Activated CD8-positive, alpha-beta memory T cell treated with anti-CD3 and anti-CD28 coated beads, Interleukin-2, amount 50 U/mL, for 4 hours (primary cell): ENCODE data around the gene ZMYND15.

ENCODE experiments used
- DNase-seq: peaks from one replicate; pipeline ENCODE4 v3.0.0-alpha.2; 2020

The ZMYND15 gene

GRCh38 chr17:4743898-4744297 is 4.3 kb downstream of the ZMYND15 start:
- DNase-seq: no peak

DNA sequence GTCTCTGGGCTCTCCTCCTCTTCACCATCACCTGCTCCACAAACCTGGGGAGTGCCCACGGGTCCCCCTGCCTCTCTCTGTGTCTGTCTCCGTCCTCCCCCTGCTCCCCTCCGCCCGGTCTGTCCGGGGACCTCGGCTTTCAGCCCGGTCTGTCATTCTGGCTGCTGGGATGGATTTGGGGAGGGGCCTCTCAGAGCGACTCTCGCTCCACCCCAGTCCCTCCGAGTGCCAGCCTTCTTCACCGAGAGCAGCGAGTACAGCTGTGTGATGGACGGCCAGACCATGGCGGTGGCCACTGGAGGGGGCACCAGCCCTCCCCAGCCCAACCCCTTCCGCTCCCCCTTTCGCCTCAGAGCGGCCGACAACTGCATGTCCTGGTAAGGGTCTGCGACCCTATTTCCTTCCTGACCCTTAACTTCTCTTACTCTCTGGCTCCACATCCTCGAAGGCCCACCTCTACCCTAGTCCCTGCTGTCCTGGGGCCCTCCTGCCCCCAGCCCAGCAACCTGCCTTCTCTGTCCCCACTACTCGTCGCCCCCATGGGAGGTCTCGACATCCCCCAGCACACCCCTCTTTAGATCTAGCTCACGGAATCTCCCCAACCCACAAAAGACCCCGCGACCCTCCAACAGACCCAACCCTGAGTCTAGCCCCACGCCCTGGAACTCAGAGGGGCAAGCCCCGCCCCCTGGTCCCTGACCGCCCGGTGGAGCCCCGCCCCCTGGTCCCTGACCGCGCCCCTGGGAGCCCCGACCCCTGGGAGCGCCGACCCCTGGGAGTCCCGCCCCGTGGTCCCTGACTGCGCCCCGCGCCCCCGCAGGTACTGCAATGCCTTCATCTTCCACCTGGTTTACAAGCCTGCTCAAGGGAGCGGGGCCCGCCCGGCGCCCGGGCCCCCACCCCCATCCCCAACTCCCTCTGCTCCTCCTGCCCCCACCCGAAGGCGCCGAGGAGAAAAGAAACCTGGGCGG is 5.7 kb downstream of the ZMYND15 start:
- no peak for DNase-seq

DNA sequence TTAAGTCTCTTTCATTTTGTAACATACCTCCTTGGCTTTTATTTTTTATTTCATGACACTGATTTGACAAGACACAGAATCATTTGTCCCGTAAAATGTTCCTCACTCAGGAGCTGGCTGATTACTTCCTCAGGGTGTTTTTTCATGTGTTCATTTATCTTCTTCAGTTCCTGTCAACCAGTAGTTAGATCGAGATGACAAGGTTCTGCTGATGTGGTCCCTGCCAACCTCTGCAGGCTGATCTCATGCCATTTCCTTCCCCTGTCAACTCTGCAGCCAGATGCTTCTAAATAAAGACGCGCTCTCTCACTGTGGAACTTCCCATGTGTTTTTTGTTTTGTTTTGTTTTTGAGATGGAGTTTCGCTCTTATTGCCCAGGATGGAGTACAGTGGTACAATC is 8.2 kb downstream of the ZMYND15 start:
- no peak for DNase-seq

- no peak for DNase-seq
Observed at GRCh38 chr17:4748686-4749085, 9.1 kb downstream of the ZMYND15 start.

- DNase-seq: no peak
Observed at GRCh38 chr17:4750606-4751005, 11.0 kb downstream of the ZMYND15 start.

DNA sequence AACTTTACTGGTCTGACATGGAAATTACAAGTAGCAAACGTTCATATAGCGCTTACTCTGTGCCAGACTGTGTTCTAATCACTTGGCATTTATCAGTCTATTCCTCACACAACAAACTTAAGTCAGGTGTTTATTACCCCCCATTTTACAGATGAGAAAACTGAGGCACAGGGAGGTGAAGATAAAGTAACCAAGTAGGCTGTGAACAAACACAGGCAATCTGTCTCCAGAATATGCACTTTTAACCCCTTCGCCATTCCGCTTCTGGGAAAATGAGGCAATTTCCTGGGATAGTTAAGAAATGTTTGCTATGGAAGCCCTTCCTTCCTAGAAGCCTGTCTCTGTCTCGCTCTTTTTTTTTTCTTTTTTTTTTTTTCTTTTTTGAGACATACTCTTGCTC is 12.3 kb downstream of the ZMYND15 start:
- no peak for DNase-seq

DNA sequence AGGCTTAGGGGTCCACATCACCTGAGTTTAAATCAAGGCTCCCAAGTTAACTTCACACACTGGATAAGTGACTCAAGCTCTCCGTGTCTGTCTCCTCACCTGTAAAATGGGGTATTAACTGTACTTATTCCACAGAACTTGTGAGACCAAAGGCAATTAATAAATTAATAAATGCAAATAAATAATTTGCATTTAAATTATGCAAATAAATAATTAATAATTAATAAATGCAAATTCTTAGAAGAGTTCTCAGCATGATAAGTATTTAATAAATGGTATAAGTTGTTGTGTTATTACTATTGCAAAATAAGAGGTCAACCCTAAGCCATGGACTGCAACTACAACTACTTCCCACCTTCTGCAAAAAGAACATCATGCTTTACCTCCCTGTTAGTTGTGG is 13.8 kb downstream of the ZMYND15 start:
- no peak for DNase-seq

DNA sequence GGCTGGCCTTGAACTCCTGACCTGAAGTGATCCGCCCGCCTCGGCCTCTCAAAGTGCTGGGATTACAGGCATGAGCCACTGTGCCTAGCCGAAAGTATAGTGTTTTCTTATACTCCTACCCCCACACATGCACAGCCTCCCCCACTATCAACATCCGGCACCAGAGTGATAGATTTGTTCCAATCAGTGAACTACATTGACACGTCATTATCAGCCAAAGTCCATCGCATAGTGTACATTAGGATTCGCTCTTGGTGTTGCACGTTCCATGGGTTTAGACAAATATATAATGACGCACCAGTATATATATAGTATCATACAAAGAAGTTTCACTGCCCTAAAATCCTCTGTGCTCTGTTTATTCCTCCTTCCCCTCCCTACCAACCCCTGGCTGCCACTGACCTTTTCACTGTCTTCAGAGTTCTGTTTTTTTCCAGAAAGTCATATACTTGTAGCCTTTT is 20.2 kb downstream of the ZMYND15 start:
- DNase-seq: no peak

GRCh38 chr17:4764595-4764994 is 25.0 kb downstream of the ZMYND15 start:
- DNase-seq: no peak

DNA sequence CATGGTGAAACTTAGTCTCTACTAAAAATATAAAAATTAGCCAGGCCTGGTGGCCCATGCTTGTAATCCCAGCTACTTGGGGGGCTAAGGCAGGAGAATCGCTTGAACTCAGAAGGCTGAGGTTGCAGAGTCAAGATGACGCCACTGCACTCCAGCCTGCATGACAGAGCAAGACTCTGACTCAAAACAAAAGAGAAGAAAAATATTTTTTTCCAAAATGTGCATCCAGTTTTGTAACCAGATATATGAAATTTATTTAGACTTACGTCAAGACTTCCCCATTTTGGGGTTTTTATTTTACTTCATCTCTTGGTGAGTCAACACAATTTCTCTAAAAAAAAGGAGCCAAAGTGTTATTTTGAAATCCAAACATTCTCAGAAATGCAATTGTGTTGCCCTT is 26.6 kb downstream of the ZMYND15 start:
- no peak for DNase-seq

- DNase-seq: no peak
Observed at GRCh38 chr17:4766723-4767122, 27.1 kb downstream of the ZMYND15 start.

DNA sequence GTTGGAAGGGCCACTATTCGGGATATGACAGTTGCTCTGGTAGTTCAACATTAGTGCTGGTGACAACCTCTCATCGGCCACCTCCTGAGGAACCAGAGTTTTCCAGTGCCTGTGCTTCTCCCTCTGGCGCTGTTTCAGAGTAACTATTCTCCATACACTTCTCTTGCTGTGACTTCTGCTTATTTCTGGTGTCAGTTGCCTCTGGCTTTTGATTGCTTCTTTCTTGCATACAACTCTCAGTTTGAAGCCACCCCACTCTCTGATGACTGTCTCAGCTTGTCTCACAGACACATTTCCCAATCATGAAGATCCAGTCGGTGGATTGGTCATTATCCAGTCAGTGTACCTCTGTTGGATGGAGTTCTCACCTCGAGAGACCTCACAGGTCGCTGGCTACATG is 28.7 kb downstream of the ZMYND15 start:
- DNase-seq: no peak

GRCh38 chr17:4769628-4770027 is 30.0 kb downstream of the ZMYND15 start:
- no peak for DNase-seq

- DNase-seq: no peak
Observed at GRCh38 chr17:4771519-4772234, 32.0 kb downstream of the ZMYND15 start, which contains the start of gene TM4SF5. TM4SF5 (plus strand) TSS chr17:4771886; CDS start chr17:4771923, 37 bp downstream.

DNA sequence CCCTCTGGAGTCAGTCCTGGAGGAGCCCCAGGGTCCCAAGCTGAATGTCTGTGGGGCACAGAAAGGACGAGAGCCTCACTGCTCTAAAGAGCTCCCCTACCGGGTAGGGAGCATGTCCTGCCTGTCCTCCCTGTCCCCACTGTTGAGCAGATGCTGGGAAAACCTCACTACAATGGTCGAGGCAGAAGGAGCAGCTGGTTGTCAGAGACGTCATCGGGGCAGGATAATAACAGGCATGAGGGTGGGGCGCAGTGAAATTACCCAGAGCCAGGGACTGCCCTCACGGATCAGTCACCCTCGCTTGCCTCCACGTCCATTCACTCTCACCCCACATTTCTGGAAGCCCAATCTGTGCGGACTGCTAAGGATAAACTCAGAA is 32.6 kb downstream of the ZMYND15 start:
- DNase-seq: no peak

- DNase-seq: no peak
Observed at GRCh38 chr17:4777969-4778760, 38.5 kb downstream of the ZMYND15 start.

DNA sequence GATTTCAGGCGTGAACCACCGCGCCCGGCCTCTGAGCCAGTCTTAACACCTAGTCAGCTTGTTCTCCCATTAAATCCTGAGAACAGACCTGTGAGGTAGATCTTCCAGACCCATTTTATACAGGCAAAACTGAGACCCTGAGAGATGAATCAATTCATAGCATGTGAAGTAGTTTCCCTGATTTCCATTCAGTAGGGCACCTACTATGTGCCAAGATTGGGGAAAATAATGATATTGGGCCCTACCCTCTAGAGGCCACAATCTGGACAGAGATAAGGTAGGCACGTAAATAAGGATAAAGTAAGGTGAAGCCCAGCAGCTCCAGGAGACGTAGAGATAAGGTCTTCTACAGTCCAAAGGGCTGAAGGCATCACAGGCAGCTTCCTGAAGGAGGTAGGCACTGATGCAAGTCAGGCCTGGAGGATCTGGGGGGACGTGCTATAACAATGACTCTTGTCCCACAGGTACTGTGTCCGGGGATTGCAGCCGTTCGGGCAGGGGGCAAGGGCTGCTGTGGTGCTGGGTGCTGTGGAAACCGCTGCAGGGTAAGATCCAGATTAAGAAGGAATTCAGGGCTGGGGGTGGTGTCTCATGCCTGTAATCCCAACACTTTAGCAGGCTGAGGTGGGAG is 40.8 kb downstream of the ZMYND15 start:
- no peak for DNase-seq

GRCh38 chr17:4782652-4783051 is 43.0 kb downstream of the ZMYND15 start:
- peak; percentile 18 for DNase-seq

- DNase-seq: no peak
Observed at GRCh38 chr17:4785311-4786105, 45.9 kb downstream of the ZMYND15 start.

DNA sequence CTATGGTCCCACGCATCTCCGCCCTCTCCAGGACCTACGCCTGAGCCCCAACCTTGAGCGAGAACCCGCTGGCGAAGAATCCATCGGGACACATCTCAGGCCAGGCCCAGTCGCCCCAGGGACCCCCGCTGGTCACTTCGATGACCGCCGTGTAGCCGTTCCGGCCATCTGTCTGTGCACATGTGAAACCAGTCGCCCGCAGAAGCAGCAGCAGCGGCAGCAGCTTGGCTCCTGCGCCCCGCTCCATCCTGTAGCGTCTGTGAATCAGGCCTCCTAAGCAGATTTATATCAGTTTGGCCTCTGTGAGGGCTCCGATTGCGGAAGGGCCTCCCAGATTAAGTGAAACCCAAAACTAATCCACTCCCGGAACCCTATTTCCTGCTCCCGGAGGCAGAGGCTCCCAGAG is 46.5 kb downstream of the ZMYND15 start, which contains the start of gene VMO1:
Gene VMO1 (minus strand): TSS at position 259 of the 406 bp plus-strand sequence. CDS start 12 bp downstream, at position 247.
- no peak for DNase-seq

- no peak for DNase-seq
Observed at GRCh38 chr17:4786516-4786915, 46.9 kb downstream of the ZMYND15 start.
